ENCODE data around the gene SUV39H1.
A peak's percentile ranks its signal among the peaks of the same experiment; 100 is the strongest.
"Not testable (repeated sequence)": the region's sequence is repeated elsewhere in the genome, so short reads cannot be mapped to it uniquely, and the experiment has no call there.

Gene SUV39H1, protein sequence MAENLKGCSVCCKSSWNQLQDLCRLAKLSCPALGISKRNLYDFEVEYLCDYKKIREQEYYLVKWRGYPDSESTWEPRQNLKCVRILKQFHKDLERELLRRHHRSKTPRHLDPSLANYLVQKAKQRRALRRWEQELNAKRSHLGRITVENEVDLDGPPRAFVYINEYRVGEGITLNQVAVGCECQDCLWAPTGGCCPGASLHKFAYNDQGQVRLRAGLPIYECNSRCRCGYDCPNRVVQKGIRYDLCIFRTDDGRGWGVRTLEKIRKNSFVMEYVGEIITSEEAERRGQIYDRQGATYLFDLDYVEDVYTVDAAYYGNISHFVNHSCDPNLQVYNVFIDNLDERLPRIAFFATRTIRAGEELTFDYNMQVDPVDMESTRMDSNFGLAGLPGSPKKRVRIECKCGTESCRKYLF

GRCh38 chrX:48696301-48696908, at the start of gene SUV39H1:
TSS of gene SUV39H1 (plus strand) at chrX:48696734. CDS start at chrX:48696785, 51 bp downstream.
- DNase-seq (ENCODE audit: low read depth): peak; percentile 85

DNA sequence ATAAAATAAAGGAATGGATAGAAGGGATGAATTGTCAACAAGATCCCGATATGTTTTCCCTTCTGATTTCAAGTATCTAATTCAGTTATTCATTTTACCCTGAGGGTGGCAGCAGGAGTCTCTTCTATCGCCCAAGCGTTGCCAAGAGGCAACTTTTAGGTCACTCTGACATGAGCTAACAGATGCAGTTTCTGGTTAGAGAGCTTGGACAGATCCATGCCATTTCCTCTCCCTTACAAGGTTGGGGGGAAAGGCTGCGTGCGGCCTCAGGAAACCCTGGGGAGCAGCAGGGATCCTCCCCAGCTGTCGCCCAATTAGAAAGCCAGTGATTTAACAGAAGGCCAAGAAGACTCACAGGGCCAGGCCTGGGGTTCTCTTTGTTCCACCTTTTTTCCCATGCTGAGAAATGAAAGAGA, 48.2 kb upstream of the SUV39H1 start:
- DNase-seq (ENCODE audit: low read depth): peak; percentile 40

GRCh38 chrX:48649102-48649501, 47.4 kb upstream of the SUV39H1 start:
- peak; percentile 17 for DNase-seq (ENCODE audit: low read depth)

- DNase-seq (ENCODE audit: low read depth): not testable (repeated sequence)
Measured at GRCh38 chrX:48652055-48652579, 44.4 kb upstream of the SUV39H1 start.

DNA sequence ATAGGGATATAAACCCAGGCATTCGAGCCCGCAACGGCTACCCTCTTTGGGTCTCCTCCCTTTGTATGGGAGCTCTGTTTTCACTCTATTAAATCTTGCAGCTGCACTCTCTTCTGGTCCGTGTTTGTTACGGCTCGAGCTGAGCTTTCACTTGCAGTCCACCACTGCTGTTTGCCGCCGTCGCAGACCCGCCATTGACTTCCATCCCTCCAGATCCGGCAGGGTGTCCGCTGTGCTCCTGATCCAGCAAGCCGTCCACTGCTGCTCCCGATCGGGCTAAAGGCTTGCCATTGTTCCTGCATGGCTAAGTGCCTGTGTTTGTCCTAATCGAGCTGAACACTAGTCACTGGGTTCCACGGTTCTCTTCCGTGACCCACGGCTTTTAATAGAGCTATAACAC, 41.8 kb upstream of the SUV39H1 start:
- DNase-seq (ENCODE audit: low read depth): not testable (repeated sequence)

DNA sequence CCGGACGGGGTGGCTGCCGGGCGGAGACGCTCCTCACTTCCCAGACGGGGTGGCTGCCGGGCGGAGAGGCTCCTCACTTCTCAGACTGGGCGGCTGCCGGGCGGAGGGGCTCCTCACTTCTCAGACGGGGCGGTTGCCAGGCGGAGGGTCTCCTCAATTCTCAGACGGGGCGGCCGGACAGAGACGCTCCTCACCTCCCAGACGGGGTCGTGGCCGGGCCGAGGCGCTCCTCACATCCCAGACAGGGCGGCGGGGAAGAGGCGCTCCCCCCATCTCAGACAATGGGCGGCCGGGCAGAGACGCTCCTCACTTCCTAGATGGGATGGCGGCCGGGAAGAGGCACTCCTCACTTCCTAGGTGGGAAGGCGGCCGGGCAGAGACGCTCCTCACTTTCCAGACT, 36.8 kb upstream of the SUV39H1 start:
- not testable (repeated sequence) for DNase-seq (ENCODE audit: low read depth)

DNA sequence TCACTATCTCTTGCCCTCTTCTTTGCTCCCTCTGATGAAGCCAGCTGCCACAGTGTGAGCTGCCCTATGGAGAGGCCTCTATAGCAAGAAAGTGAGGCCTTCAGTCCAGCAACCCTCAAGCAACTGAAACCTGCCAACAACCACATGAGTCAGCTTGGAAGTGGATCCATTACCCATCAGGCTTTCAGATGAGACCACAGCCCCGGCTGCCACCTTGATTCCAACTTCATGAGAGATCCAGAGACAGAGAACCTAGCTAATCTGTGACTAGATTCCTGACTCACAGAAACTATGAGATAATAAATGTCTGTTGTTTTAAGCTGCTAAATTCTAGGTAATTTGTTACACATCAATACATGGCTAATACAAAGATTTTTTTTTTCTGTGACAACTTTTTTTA, 33.3 kb upstream of the SUV39H1 start:
- no peak for DNase-seq (ENCODE audit: low read depth)

DNA sequence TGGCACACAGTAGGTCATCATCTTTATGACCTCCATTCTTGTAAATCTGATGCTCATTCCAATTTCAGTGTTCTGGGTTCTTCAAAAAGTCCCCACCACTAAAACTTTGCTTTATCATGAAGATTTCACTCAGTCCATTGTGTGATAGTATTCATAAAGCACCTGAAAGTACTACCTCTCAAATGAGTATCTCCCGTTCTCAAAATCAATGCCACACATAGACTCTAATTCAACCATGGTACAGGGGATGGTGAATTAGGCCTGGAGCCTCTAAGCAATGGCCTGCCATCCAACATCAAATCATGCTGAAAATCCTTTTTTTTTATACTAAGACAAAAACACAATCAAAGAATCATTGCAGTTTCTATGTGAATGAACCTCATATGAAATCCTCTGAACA, 32.4 kb upstream of the SUV39H1 start:
- no peak for DNase-seq (ENCODE audit: low read depth)

GRCh38 chrX:48665991-48666390, 30.5 kb upstream of the SUV39H1 start:
- peak; percentile 28 for DNase-seq (ENCODE audit: low read depth)

GRCh38 chrX:48666649-48667048, 29.9 kb upstream of the SUV39H1 start:
- DNase-seq (ENCODE audit: low read depth): no peak

DNA sequence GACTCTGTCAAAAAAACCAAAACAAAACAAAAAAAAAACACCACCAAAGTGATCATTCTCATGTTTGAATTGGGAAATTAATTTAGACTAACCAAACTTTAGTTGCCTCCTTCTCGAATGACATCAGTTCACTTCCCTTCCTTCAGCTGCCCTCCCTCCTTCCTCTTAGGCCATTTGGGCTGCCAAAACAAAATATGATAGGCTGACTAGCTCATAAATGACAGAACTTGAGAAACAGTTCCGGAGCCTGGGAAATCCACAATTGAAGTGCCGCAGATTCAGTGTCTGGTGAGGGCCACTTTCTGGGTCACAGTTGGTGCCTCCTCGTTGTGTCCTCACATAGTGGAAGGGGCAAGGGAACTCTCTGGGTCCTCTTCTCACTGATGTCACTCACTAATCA, 29.0 kb upstream of the SUV39H1 start:
- no peak for DNase-seq (ENCODE audit: low read depth)

DNA sequence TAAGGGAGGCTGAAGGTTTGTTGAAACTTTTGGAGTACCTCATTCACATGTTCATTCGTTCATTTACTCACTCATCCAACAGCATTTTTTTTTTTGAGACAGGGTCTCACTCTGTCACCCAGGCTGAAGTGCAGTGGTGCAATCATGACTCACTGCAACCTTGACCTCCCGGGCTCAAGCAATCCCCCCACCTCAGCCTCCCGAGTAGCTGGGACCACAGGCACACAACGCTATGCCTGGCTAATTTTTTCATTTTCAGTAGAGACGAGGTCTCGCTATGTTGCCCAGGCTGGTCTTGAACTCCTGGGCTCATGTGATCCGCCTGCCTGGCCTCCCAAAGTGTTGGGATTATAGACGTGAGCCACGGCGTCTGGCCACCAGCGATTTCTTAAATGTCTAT, 28.3 kb upstream of the SUV39H1 start:
- not testable (repeated sequence) for DNase-seq (ENCODE audit: low read depth)

DNA sequence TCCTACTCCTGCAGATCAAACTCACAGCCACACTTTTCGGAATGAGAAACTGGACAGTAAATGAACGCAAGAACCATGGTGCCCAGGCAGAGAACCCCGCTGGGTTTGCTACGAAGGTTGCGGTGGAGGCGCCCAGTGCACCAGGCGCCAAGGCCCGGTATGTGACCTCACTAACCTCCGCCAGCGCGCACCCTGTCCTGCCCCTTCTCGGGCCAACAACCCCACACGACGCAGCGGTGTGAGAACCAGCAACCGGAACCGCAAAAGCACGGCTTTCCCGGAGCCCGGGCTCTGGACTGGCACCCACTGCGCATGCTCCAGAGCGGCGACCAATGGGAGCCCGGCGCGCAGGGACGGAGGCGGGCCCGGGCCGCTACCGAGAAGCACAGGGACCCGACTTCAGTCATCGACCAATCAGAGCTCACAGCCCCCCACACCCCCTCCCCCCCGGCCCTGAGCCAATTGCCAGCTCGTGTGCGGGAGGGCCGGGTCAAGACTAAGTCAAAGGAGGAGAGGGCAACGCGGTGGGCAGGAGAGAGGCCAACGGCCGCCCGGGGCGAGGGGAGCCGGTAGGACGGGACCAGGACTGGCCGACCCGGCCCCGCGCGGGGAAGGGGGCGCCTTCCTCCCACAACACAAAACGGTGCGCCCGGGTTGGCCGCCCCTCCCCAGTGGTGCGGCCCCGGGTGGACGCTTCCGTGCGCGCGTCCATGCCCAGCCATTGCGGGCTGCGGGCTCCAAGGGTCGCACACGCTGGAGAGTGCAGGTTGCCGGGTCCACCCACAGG, 20.2 kb upstream of the SUV39H1 start:
- DNase-seq (ENCODE audit: low read depth): peak; percentile 79

DNA sequence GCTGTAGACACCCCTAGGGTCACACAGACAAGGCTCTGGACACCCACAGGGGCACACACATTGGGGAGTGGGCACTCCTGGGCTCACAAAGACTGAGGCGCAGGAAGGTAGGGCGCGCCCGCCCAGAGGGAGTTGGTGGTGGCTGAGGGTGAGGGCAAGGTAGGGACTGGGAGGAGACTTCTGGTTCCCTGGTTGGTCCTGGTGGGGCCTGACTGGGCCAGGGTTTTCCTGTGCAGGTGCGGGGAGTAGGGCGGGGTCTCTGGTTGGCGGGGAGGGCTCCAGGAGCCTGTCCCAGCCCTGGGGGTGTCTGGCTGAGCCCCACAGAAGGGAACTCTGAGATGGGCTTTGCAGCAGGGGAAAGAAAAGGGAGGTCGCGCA, 19.7 kb upstream of the SUV39H1 start:
- DNase-seq (ENCODE audit: low read depth): no peak

DNA sequence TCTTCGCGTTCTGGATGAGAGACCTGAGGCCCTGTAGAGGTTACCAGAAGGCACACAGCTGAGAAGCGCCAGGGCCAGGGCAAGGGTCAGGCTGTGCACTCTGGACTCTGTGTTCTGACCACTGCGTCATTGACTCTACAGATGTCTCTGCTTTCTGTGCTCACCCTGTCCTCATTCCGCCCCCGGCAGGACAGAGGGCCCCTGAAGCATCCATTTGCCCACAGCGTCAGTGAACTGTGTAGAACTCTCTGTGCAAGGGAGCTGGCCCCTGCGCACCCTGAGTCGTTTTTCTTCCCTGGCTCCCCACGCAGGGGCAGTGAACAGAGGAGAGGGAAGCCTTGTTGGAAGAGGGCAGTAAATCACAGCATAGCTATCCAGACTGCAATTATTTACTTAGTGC, 19.0 kb upstream of the SUV39H1 start:
- DNase-seq (ENCODE audit: low read depth): no peak

DNA sequence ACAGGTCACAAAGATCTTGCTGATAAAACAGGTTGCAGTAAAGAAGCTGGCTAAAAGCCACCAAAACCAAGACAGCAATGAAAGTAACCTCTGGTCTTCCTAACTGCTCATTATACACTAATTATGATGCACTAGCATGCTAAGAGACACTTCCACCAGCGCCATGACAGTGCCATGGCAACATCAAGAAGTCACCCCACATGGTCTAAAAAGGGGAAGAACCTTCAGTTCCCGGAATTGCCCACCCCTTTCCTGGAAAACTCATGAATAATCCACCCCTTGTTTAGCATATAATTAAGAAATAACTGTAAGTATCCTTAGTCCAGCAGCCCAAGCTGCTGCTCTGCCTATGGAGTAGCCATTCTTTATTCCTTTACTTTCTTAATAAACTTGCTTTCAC, 16.1 kb upstream of the SUV39H1 start:
- not testable (repeated sequence) for DNase-seq (ENCODE audit: low read depth)

GRCh38 chrX:48680925-48681324, 15.6 kb upstream of the SUV39H1 start:
- DNase-seq (ENCODE audit: low read depth): not testable (repeated sequence)

DNA sequence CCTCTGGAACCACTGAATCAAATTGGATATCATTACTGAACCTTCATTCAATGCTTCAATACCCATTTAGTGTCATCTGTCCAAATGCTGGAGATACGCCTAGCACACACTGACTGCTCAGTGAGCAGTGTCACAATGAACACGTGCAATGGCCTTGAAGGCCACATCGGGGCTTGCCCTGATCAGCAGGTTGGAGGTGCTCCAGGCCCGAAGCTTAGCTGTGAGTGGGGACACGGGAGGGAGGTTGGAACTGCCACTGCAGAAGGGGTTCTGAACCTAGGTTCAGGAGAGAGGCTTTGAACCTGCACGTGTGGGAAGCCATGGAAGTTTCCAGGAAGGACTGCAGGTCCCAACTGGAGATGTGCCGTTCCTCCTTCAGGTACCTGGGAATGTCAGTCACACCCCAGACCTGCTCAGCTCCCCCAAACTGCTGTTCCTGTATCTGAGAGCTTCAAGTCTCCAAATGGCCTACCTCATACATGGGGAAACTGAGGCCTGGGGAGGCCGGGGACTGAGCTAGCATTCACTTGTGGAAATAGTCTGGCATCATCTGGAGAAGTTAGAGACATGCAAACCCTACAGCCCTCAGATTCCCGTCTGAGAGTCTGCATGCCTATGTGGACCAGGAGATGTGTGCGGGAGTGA, 14.9 kb upstream of the SUV39H1 start:
- no peak for DNase-seq (ENCODE audit: low read depth)

GRCh38 chrX:48682795-48683194, 13.7 kb upstream of the SUV39H1 start:
- not testable (repeated sequence) for DNase-seq (ENCODE audit: low read depth)

DNA sequence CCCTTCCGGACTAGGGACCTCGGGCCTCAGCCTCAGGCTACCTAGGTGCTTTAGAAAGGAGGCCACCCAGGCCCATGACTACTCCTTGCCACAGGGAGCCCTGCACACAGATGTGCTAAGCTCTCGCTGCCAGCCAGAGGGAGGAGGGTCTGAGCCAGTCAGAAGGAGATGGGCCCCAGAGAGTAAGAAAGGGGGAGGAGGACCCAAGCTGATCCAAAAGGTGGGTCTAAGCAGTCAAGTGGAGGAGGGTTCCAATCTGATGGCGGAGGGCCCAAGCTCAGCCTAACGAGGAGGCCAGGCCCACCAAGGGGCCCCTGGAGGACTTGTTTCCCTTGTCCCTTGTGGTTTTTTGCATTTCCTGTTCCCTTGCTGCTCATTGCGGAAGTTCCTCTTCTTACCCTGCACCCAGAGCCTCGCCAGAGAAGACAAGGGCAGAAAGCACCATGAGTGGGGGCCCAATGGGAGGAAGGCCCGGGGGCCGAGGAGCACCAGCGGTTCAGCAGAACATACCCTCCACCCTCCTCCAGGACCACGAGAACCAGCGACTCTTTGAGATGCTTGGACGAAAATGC, 13.0 kb upstream of the SUV39H1 start, which contains the start of gene WAS:
WAS (plus strand) TSS at position 389 of the 572 bp plus-strand sequence; CDS start at position 444, 55 bp downstream.
- DNase-seq (ENCODE audit: low read depth): no peak

- no peak for DNase-seq (ENCODE audit: low read depth)
Measured at GRCh38 chrX:48684134-48684533, 12.4 kb upstream of the SUV39H1 start.

DNA sequence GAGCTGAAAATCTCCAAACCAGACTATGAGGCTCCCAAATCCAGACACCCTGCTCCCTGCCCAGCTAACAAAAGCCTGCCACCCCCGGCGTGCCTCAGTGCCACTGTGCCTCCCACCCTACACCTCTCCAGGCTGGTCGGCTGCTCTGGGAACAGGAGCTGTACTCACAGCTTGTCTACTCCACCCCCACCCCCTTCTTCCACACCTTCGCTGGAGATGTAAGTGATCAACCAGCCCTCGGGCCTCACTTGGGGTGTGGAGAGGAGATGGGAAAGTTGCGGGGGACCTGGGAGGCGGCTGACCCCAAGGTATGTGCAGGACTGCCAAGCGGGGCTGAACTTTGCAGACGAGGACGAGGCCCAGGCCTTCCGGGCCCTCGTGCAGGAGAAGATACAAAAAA, 11.1 kb upstream of the SUV39H1 start:
- DNase-seq (ENCODE audit: low read depth): no peak
